ENCODE data around the gene SLC38A1.

DNA sequence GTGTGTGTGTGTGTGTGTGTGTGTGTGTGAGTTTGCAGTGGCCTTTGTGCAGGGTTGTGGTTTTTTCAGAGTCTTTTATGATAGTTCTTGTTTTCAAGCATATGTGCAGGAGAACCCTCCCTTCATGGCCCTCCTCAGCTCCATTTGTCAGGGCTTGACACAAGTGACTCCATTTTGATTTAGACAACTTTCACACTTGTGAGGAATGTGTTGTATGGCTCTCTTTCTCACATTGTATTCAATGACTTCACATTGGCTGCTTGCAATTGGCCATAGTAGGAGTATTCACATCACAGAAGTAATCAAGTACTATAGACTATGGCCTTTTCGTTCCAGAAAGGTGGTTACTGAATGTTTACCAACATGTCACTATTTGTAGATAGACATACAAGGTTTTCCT, 133.1 kb downstream of the SLC38A1 start:
- TF ChIP-seq, protein P1, sequence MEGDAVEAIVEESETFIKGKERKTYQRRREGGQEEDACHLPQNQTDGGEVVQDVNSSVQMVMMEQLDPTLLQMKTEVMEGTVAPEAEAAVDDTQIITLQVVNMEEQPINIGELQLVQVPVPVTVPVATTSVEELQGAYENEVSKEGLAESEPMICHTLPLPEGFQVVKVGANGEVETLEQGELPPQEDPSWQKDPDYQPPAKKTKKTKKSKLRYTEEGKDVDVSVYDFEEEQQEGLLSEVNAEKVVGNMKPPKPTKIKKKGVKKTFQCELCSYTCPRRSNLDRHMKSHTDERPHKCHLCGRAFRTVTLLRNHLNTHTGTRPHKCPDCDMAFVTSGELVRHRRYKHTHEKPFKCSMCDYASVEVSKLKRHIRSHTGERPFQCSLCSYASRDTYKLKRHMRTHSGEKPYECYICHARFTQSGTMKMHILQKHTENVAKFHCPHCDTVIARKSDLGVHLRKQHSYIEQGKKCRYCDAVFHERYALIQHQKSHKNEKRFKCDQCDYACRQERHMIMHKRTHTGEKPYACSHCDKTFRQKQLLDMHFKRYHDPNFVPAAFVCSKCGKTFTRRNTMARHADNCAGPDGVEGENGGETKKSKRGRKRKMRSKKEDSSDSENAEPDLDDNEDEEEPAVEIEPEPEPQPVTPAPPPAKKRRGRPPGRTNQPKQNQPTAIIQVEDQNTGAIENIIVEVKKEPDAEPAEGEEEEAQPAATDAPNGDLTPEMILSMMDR (conservative IDR thresholded peaks at IDR 0.05; ENCODE audit: low read depth in 2 of 2), result no peak
- TF ChIP-seq, protein P2, sequence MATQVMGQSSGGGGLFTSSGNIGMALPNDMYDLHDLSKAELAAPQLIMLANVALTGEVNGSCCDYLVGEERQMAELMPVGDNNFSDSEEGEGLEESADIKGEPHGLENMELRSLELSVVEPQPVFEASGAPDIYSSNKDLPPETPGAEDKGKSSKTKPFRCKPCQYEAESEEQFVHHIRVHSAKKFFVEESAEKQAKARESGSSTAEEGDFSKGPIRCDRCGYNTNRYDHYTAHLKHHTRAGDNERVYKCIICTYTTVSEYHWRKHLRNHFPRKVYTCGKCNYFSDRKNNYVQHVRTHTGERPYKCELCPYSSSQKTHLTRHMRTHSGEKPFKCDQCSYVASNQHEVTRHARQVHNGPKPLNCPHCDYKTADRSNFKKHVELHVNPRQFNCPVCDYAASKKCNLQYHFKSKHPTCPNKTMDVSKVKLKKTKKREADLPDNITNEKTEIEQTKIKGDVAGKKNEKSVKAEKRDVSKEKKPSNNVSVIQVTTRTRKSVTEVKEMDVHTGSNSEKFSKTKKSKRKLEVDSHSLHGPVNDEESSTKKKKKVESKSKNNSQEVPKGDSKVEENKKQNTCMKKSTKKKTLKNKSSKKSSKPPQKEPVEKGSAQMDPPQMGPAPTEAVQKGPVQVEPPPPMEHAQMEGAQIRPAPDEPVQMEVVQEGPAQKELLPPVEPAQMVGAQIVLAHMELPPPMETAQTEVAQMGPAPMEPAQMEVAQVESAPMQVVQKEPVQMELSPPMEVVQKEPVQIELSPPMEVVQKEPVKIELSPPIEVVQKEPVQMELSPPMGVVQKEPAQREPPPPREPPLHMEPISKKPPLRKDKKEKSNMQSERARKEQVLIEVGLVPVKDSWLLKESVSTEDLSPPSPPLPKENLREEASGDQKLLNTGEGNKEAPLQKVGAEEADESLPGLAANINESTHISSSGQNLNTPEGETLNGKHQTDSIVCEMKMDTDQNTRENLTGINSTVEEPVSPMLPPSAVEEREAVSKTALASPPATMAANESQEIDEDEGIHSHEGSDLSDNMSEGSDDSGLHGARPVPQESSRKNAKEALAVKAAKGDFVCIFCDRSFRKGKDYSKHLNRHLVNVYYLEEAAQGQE (IDR thresholded peaks at IDR 0.05; ENCODE audit: unreplicated experiment), result no peak
- TF ChIP-seq EZH2phosphoT487 (IDR thresholded peaks at IDR 0.05; ENCODE audit: unreplicated experiment), result no peak
- TF ChIP-seq POLR2AphosphoS5 (IDR thresholded peaks at IDR 0.05; ENCODE audit: low read depth), result no peak
- TF ChIP-seq EZH2 (IDR thresholded peaks at IDR 0.05; ENCODE audit: low read depth, unreplicated experiment), result no peak
- TF ChIP-seq CREB1 (CRISPR knock-in tag; IDR thresholded peaks at IDR 0.05; ENCODE audit: low read depth), result no peak
- TF ChIP-seq, protein P3, sequence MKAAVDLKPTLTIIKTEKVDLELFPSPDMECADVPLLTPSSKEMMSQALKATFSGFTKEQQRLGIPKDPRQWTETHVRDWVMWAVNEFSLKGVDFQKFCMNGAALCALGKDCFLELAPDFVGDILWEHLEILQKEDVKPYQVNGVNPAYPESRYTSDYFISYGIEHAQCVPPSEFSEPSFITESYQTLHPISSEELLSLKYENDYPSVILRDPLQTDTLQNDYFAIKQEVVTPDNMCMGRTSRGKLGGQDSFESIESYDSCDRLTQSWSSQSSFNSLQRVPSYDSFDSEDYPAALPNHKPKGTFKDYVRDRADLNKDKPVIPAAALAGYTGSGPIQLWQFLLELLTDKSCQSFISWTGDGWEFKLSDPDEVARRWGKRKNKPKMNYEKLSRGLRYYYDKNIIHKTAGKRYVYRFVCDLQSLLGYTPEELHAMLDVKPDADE (IDR thresholded peaks at IDR 0.05), result no peak
- no peak for TF ChIP-seq JUNB (IDR thresholded peaks at IDR 0.05; ENCODE audit: unreplicated experiment)

All from GM23338 (cell line).